DND-41 (cell line): ENCODE results near the gene NEK9.

Experiments used
- ATAC-seq: fragments of 200-7000 bp; cut with Tn5 transposase; 3 replicates; pipeline ENCODE4 v1.9.1; 2021; ENCODE audit warnings: low read depth; ENCODE audit not compliant: insufficient read depth
- DNase-seq: peaks from one replicate; pipeline ENCODE4 v3.0.0-alpha.2; 2020
- H2AFZ ChIP-seq: 2 replicates; pipeline ENCODE4 v1.6.0; 2012; ENCODE audit warnings: low read depth, low read length
- H3K27ac ChIP-seq: 2 replicates; pipeline ENCODE4 v1.5.1; 2012; ENCODE audit warnings: low read length, inconsistent platforms
- H3K27me3 ChIP-seq: fragments of 200-600 bp; sonication (generic); 2 replicates; pipeline ENCODE4 v1.6.0; 2012; ENCODE audit warnings: low read length, mild to moderate bottlenecking, inconsistent platforms; ENCODE audit not compliant: insufficient read depth, poor library complexity
- H3K36me3 ChIP-seq: 2 replicates; pipeline ENCODE4 v1.5.1; 2012; ENCODE audit warnings: low read length, inconsistent platforms; ENCODE audit not compliant: insufficient read depth
- H3K4me1 ChIP-seq: 2 replicates; pipeline ENCODE4 v1.5.1; 2012; ENCODE audit warnings: mild to moderate bottlenecking, low read length; ENCODE audit not compliant: insufficient read depth
- H3K4me2 ChIP-seq: 2 replicates; pipeline ENCODE4 v1.6.0; 2012; ENCODE audit warnings: mild to moderate bottlenecking, moderate library complexity, low read length, inconsistent platforms; ENCODE audit not compliant: insufficient read depth
- H3K4me3 ChIP-seq, 2 experiments: fragments of 200-600 bp in 1 of 2; shearing (Covaris generic) in 1 of 2; 2 replicates each; pipeline ENCODE4 v1.5.1; 2012 to 2016; ENCODE audit warnings: inconsistent platforms in 2 of 2, low read length in 2 of 2, mild to moderate bottlenecking in 2 of 2, low read depth in 1 of 2, moderate library complexity in 1 of 2
- H3K79me2 ChIP-seq: 2 replicates; pipeline ENCODE4 v1.6.0; 2012; ENCODE audit warnings: low read length, inconsistent platforms; ENCODE audit not compliant: insufficient read depth
- H3K9ac ChIP-seq: 2 replicates; pipeline ENCODE4 v1.6.0; 2012; ENCODE audit warnings: low read depth, mild to moderate bottlenecking, inconsistent platforms, low read length, moderate library complexity
- H3K9me3 ChIP-seq: 2 replicates; pipeline ENCODE4 v1.5.1; 2012; ENCODE audit warnings: low read length, moderate library complexity, mild to moderate bottlenecking, inconsistent platforms; ENCODE audit not compliant: insufficient read depth, severe bottlenecking
- H4K20me1 ChIP-seq: 2 replicates; pipeline ENCODE4 v1.6.0; 2012; ENCODE audit warnings: low read length; ENCODE audit not compliant: insufficient read depth
- EZH2 ChIP-seq: IDR thresholded peaks from 3 replicates; pipeline ENCODE4 v1.6.1; 2012; ENCODE audit warnings: borderline replicate concordance, low read depth, mild to moderate bottlenecking, moderate library complexity, low read length, inconsistent platforms; ENCODE audit not compliant: severe bottlenecking
- TF ChIP-seq, protein P1 (sequence below): IDR thresholded peaks from 2 replicates; pipeline ENCODE4 v1.5.1; 2012; ENCODE audit warnings: borderline replicate concordance, low read length, moderate library complexity, mild to moderate bottlenecking; ENCODE audit not compliant: poor library complexity, severe bottlenecking; ENCODE audit errors: extremely low read depth

The NEK9 gene

DNA sequence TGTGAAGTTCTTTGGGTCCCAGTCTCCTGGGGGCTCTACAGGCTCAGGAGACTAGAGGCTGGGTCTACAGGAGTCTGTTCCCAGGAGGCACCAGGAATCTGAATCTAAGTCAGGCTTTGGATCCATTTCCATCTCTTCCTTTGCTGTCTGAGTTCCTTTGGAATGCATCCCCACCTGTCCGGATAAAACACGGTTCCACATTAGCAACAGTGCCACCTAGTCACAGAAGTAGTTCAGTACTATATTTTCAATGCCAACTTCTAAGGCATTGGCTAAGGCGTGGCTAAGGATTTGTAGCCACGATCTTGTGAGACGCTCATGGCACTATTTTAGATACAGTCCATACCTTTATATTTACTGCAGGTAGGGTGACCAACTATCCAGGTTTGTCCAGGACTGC, 42.3 kb downstream of the NEK9 start:
- Histone ChIP-seq H3K27me3 (no peaks in the 10 kb centered on the region), H3K27ac (no peak overlapping the region), H3K79me2 (no peaks in the 10 kb centered on the region), H3K4me2 (no peak overlapping the region), H2AFZ (no peak overlapping the region), H3K9ac (no peak overlapping the region), H3K4me3 (no peak overlapping the region), H3K36me3 (peaks cover 69% of the 10 kb centered on the region), H3K4me1 (no peaks in the 10 kb centered on the region), H4K20me1 (no peaks in the 10 kb centered on the region), H3K9me3 (no peaks in the 10 kb centered on the region)
- ATAC-seq (no peak), DNase-seq (no peak)
- no peak for TF ChIP-seq EZH2
- TF ChIP-seq, protein P1, sequence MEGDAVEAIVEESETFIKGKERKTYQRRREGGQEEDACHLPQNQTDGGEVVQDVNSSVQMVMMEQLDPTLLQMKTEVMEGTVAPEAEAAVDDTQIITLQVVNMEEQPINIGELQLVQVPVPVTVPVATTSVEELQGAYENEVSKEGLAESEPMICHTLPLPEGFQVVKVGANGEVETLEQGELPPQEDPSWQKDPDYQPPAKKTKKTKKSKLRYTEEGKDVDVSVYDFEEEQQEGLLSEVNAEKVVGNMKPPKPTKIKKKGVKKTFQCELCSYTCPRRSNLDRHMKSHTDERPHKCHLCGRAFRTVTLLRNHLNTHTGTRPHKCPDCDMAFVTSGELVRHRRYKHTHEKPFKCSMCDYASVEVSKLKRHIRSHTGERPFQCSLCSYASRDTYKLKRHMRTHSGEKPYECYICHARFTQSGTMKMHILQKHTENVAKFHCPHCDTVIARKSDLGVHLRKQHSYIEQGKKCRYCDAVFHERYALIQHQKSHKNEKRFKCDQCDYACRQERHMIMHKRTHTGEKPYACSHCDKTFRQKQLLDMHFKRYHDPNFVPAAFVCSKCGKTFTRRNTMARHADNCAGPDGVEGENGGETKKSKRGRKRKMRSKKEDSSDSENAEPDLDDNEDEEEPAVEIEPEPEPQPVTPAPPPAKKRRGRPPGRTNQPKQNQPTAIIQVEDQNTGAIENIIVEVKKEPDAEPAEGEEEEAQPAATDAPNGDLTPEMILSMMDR = peak; percentile 9

GRCh38 chr14:75083271-75083670, 43.6 kb downstream of the NEK9 start:
- H3K9me3 ChIP-seq = no peaks in the 10 kb centered on the region
- no peak overlapping the region for H3K9ac ChIP-seq
- H3K4me3 ChIP-seq = no peak overlapping the region
- H3K4me1 ChIP-seq = no peaks in the 10 kb centered on the region
- no peak overlapping the region for H2AFZ ChIP-seq
- H4K20me1 ChIP-seq = no peaks in the 10 kb centered on the region
- no peaks in the 10 kb centered on the region for H3K79me2 ChIP-seq
- H3K4me2 ChIP-seq = no peak overlapping the region
- H3K27ac ChIP-seq = no peak overlapping the region
- H3K36me3 ChIP-seq = peaks cover 62% of the 10 kb centered on the region
- ATAC-seq = no peak
- TF ChIP-seq, protein P1 = no peak
- TF ChIP-seq EZH2 = no peak
- H3K27me3 ChIP-seq = no peaks in the 10 kb centered on the region
- DNase-seq = no peak

DNA sequence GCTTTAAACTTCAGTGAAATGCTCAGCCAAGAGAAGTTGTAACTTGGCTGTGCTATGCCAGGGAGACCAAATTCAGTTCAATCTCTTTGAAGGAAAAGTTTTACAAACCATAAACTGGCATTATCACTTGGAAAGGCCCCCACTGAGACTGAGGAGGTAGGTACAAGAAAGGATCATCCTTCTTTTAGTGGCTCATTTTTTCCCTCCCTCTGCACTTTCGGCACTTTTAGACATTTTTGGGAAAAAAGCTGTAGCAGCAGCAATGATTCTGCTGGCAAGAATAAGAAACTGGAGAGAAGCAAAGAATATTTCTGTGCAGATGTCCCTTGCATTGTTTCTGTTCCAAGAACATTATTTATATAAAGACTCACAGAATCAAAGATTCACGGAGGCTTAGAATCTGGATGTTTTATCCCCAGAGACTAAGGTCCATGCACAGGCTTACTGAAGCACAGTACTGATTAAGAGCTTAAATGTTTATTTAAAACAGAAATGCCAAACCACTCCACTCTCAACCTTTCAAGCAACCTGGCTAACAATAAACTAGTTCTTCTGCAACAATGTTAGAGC, 45.1 kb downstream of the NEK9 start:
- Histone ChIP-seq H3K36me3 (peaks cover 47% of the 10 kb centered on the region), H3K27me3 (no peaks in the 10 kb centered on the region), H3K27ac (no peak overlapping the region), H4K20me1 (no peaks in the 10 kb centered on the region), H3K4me1 (no peaks in the 10 kb centered on the region), H3K9me3 (no peaks in the 10 kb centered on the region), H3K9ac (no peak overlapping the region), H3K4me2 (no peak overlapping the region), H3K4me3 (no peak overlapping the region), H2AFZ (no peak overlapping the region), H3K79me2 (no peaks in the 10 kb centered on the region)
- no peak for TF ChIP-seq EZH2
- TF ChIP-seq, protein P1 = no peak
- ATAC-seq (no peak), DNase-seq (no peak)

GRCh38 chr14:75079521-75079920, 47.3 kb downstream of the NEK9 start:
- no peaks in the 10 kb centered on the region for H3K79me2 ChIP-seq
- H3K27ac ChIP-seq = no peak overlapping the region
- ATAC-seq (no peak), DNase-seq (no peak)
- TF ChIP-seq EZH2 = no peak
- TF ChIP-seq, protein P1 = no peak
- H3K4me3 ChIP-seq = no peak overlapping the region
- H3K27me3 ChIP-seq = no peaks in the 10 kb centered on the region
- H3K4me2 ChIP-seq = no peak overlapping the region
- H2AFZ ChIP-seq = no peak overlapping the region
- H3K9me3 ChIP-seq = no peaks in the 10 kb centered on the region
- H3K36me3 ChIP-seq = peaks cover 28% of the 10 kb centered on the region
- no peaks in the 10 kb centered on the region for H3K4me1 ChIP-seq
- H3K9ac ChIP-seq = no peak overlapping the region
- no peaks in the 10 kb centered on the region for H4K20me1 ChIP-seq
